Measurements from ENCODE around the gene RYR2. TPM values are rescaled to one million over a fixed set of nuclear protein-coding genes. Genes with fewer than 3 reads are reported as not detected.

RYR2 gene
- total and polyA plus RNA-seq, 9 of the 15 experiments (the other 6 are each of a cell fraction or from before 2014, with no cell fraction given) = 0.03 to 0.42 (median 0.14) TPM

DNA sequence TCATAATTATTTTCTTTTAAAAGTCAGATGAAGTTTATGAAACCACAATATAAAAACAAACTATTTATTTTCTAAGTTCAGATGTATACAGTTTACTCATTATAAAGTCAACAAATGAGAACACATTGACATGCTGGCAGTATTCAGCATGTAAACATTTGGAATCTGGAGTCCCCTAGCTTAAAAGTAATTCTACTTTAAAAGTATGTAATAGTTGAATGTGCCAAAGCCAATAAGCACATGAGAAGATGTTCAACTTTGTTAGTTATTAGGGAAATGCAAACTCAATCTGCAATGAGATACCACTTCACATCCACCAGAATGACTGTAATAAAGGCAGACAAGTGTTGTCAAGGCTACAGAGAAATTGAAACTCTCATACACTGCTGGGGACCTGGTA lies 96.6 kb downstream of the RYR2 start (continued):
- TF ChIP-seq ZNF407 (IDR thresholded peaks at IDR 0.05; ENCODE audit: low read depth) = no peak
- no peak for TF ChIP-seq RUNX1 (IDR thresholded peaks at IDR 0.05; ENCODE audit: low read depth)

DNA sequence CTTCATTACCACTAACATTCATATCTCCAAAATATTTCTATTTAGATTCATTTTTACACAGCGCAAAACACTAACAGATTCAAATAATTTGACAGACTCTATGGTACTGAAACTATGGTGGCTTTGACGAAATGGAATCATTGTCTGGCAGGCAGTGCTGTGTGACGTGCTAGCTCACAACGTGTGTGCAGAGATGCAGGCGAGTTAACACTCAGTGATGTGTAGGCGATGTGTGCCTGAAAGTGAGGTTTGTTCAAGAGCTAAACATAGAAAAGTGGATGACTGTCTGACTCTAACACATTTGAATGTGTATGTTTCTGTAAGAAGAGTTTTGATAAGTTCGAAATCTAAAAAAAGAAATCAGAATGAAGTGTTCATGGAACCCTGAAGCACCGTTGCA lies 97.7 kb downstream of the RYR2 start:
- DNase-seq (ENCODE audit: extremely low read depth in 1 of 4, low spot score in 3 of 4) (no peak), FAIRE-seq (no peak), ATAC-seq (no peak)
- TF ChIP-seq OTX1 (CRISPR knock-in tag; IDR thresholded peaks at IDR 0.05) = no peak
- no peak for TF ChIP-seq ZFP30 (CRISPR knock-in tag; IDR thresholded peaks at IDR 0.05; ENCODE audit: borderline replicate concordance)
- no peak for TF ChIP-seq MCM5 (IDR thresholded peaks at IDR 0.05; ENCODE audit: low read depth)
- no peak for TF ChIP-seq TAF15 (IDR thresholded peaks at IDR 0.05; ENCODE audit: low read depth, low read length)
- TF ChIP-seq FUS (optimal IDR thresholded peaks at IDR 0.05; ENCODE audit: low read depth, low read length) = no peak
- TF ChIP-seq ZNF507 (tag; conservative IDR thresholded peaks at IDR 0.05) = no peak
- TF ChIP-seq STAT5A (IDR thresholded peaks at IDR 0.05; ENCODE audit: borderline replicate concordance, low read length) = no peak
- TF ChIP-seq MECOM (CRISPR knock-in tag; IDR thresholded peaks at IDR 0.05) = no peak
- no peak overlapping the region for H3K9ac ChIP-seq (ENCODE audit: insufficient read depth in 1 of 2, low read depth in 2 of 2, low read length in 2 of 2)
- 0% methylated on average over 8 of the region's 8 CpGs for WGBS (ENCODE audit: insufficient coverage, low coverage, missing lambda C conversion rate)
- in situ Hi-C loops (cut with MboI) (no loop called here), intact Hi-C loops (cut with micrococcal nuclease) (no loop called here)
- ChIA-PET POLR2A (no interaction called here), CTCF (ENCODE audit: low intra/inter-chr PET ratio) (no interaction called here)
- no peaks in the 10 kb centered on the region for H3K9me3 ChIP-seq (replicated peaks; ENCODE audit: control insufficient read depth, insufficient read depth, low read depth, low read length)
- no peak overlapping the region for H3K27ac ChIP-seq (ENCODE audit: extremely low read depth, low read depth, low read length)
- no peaks in the 10 kb centered on the region for H3K4me1 ChIP-seq (replicated peaks in 1 of 2; ENCODE audit: control insufficient read depth in 2 of 2, insufficient read depth in 2 of 2, low read length in 2 of 2)
- H2AFZ ChIP-seq (ENCODE audit: low read depth, low read length) = no peak overlapping the region
- H3K9me1 ChIP-seq (ENCODE audit: control insufficient read depth, insufficient read depth, low read length) = no peaks in the 10 kb centered on the region
- no peaks in the 10 kb centered on the region; a peak in 1 of 5 replicates for H3K27me3 ChIP-seq (ENCODE audit: control insufficient read depth in 2 of 2, insufficient read depth in 2 of 2, low read length in 2 of 2)
- H3K36me3 ChIP-seq (ENCODE audit: control insufficient read depth, insufficient read depth, low read length) = no peaks in the 10 kb centered on the region
- no peak overlapping the region for H3K4me3 ChIP-seq
- H3K79me2 ChIP-seq (ENCODE audit: control insufficient read depth, insufficient read depth, low read length) = no peaks in the 10 kb centered on the region
- BruUV-seq (replicated peaks) = no TSS peak
- H4K20me1 ChIP-seq (replicated peaks; ENCODE audit: control insufficient read depth, insufficient read depth, low read length) = no peaks in the 10 kb centered on the region
- no peak overlapping the region for H3K4me2 ChIP-seq (ENCODE audit: insufficient read depth, low read length)
